Adrenal gland (tissue), 12 donors: ENCODE results near the gene DCLK3. TPM values are rescaled to one million over a fixed set of nuclear protein-coding genes. Genes with fewer than 3 reads are reported as not detected.

ENCODE experiments used
- DNase-seq, 7 donors: peaks; one replicate each; pipeline ENCODE4 v3.0.0-alpha.2; 2019 to 2020
- H3K27ac ChIP-seq, 5 donors: fragments of 200-600 bp; sonication (generic) in 4 of 5; 1 replicate in 3 of 5; 2 replicates in 2 of 5; pipeline versions ENCODE4 v1.5.1 to v1.8.0; 2016 to 2020; ENCODE audit warnings: mild to moderate bottlenecking in 1 of 5
- H3K27me3 ChIP-seq: fragments of 200-600 bp; 2 replicates; pipeline ENCODE4 v1.8.0; 2021
- H3K36me3 ChIP-seq, 2 donors: fragments of 200-600 bp; replicated peaks in 1 of 2; 1 replicate in 1 of 2; 2 replicates in 1 of 2; pipeline versions ENCODE4 v1.5.1 to v1.8.0; 2018 to 2022
- H3K4me1 ChIP-seq, 2 donors: fragments of 200-600 bp; replicated peaks in 1 of 2; 1 replicate in 1 of 2; 2 replicates in 1 of 2; pipeline versions ENCODE4 v1.5.1 to v1.8.0; 2018 to 2021
- H3K4me3 ChIP-seq, 4 donors: fragments of 200-600 bp; sonication (generic) in 3 of 4; one replicate each; pipeline ENCODE4 v1.5.1; 2016 to 2018
- H3K9me3 ChIP-seq, 3 donors: fragments of 200-600 bp; sonication (generic) in 1 of 3; replicated peaks in 1 of 3; 1 replicate in 2 of 3; 2 replicates in 1 of 3; pipeline versions ENCODE4 v1.5.1 to v1.8.0; 2016 to 2021
- POLR2A ChIP-seq, 2 donors: fragments of 450-650 bp; IDR thresholded peaks; one replicate each; pipeline ENCODE4 v1.6.1; 2017; ENCODE audit warnings: antibody characterized with exemption in 2 of 2, mild to moderate bottlenecking in 2 of 2, moderate library complexity in 1 of 2
- WGBS, 4 donors: extraction: QIAGEN DNeasy Blood & Tissue Kit in 2 of 4; methylation state at CpG; one replicate each; pipeline versions ENCODE4 v1.1.5 to v1.1.7; 2013 to 2017; 5-methylcytosine and 5-hydroxymethylcytosine counted together
- intact Hi-C, 2 donors: fragments of 100-400 bp; cut with DNase I; formaldehyde crosslinking; loops; one replicate each; pipeline versions ENCODE4 v1.14.1 to v1.15.0; 2022 to 2023
- polyA plus RNA-seq, 3 donors: library from polyadenylated mRNA; stranded (reverse); fragments of 200-250 nt in 2 of 3; fragments of 350-450 nt in 1 of 3; fragmentation: Illumina TruSeq in 1 of 3; extraction: RNeasy Lipid Tissue Mini Kit (QIAGEN cat#74804) in 1 of 3; gene quantifications; one replicate each; pipeline ENCODE4 v1.2.3, GENCODE V29; 2013 to 2014
- total RNA-seq, 9 donors: library from RNA; depleted of rRNA in 4 of 9; stranded (reverse); fragments of >200 nt in 4 of 9; fragments of 120-200 nt in 1 of 9; fragmentation: NEBNext Ultra II Directional in 1 of 9; extraction: Animal tissue kit (Norgen Biotek cat#: 25700) in 1 of 9; gene quantifications; one replicate each; pipeline versions ENCODE4 v1.1.0 to v1.2.4, GENCODE V29; 2013 to 2023
- TF ChIP-seq, protein P1 (sequence below), 6 experiments: fragments of 450-650 bp in 4 of 6; fragments of 200-600 bp in 2 of 6; sonication (generic) in 1 of 6; IDR thresholded peaks; 1 replicate in 5 of 6; 2 replicates in 1 of 6; pipeline versions ENCODE4 v1.5.1 to v1.8.0; 2016 to 2021; ENCODE audit warnings: antibody characterized with exemption in 6 of 6, mild to moderate bottlenecking in 2 of 6, moderate library complexity in 1 of 6
- donor health status: healthy with polysubstance abuse.
- donor health status: Bipolar disorder and iron deficiency.
- donor health status: DM: yes; HTN: yes; CAD: no.
- donor health status: DM: no; HTN: no; CAD: no.
- donor health status: DM: no; HTN: no; CAD: no.
- donor health status: DM: yes; HTN: yes; CAD: no.

The DCLK3 gene
- total and polyA plus RNA-seq, 12 donors: under 0.01 to 1.5 (median 0.15) TPM; not detected in 6

DNA sequence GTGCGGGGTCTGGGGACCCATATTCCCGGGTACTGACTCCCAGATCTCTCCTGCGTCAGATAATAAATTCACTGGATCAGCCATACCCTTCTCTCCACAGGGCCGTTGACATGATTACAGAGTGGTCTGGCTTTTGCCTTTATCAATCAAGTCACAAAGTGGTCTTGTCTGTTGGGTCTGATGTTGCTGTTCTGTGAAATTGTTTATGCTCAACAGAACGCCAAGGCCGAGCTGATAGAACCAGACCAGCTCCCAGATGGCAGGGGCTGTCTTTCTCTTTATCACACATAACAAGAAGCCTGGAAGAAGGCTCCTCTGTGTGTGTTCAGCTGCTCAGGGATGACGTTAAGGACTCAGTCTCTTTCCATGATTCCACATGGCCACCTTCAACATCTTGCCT lies 751 bp upstream of the DCLK3 start:
- H3K27ac ChIP-seq: no peak overlapping the region
- H3K4me1 ChIP-seq: no peaks in the 10 kb centered on the region
- TF ChIP-seq POLR2A (IDR thresholded peaks at IDR 0.05): no peak
- TF ChIP-seq, protein P1, sequence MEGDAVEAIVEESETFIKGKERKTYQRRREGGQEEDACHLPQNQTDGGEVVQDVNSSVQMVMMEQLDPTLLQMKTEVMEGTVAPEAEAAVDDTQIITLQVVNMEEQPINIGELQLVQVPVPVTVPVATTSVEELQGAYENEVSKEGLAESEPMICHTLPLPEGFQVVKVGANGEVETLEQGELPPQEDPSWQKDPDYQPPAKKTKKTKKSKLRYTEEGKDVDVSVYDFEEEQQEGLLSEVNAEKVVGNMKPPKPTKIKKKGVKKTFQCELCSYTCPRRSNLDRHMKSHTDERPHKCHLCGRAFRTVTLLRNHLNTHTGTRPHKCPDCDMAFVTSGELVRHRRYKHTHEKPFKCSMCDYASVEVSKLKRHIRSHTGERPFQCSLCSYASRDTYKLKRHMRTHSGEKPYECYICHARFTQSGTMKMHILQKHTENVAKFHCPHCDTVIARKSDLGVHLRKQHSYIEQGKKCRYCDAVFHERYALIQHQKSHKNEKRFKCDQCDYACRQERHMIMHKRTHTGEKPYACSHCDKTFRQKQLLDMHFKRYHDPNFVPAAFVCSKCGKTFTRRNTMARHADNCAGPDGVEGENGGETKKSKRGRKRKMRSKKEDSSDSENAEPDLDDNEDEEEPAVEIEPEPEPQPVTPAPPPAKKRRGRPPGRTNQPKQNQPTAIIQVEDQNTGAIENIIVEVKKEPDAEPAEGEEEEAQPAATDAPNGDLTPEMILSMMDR (IDR thresholded peaks at IDR 0.05): no peak
- 57 to 65% (median 62%) methylated on average over 7 of the region's 7 CpGs for WGBS, 4 donors
- H3K9me3 ChIP-seq: no peaks in the 10 kb centered on the region
- intact Hi-C loops: no loop called here
- peaks cover 18% of the 10 kb centered on the region for H3K27me3 ChIP-seq
- no peaks in the 10 kb centered on the region for H3K36me3 ChIP-seq
- DNase-seq: no peak
- no peak overlapping the region for H3K4me3 ChIP-seq

DNA sequence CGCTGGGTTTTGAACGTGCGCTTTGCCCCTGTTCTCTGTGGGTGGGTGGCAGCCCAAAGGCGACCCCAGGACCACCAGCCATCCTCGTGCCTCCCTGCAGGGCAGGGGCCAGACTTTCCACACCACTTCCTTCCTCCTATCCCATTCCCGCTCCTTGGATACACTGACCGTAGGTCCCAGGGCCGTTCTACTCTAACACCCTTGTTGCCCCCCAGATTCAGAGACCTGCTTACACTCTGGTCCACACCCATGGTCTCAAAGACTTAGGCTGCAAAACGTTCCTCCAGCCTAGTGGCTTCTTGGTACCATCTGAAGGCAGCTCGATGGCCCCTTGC lies 318 bp upstream of the DCLK3 start:
- Histone ChIP-seq H3K27me3 (peaks cover 18% of the 10 kb centered on the region), H3K36me3 (no peaks in the 10 kb centered on the region), H3K4me3 (no peak overlapping the region), H3K9me3 (no peaks in the 10 kb centered on the region), H3K4me1 (no peaks in the 10 kb centered on the region), H3K27ac (no peak overlapping the region)
- 36 to 41% (median 38%) methylated on average over 9 to 10 of the region's 10 CpGs for WGBS, 4 donors
- TF ChIP-seq, protein P1 (IDR thresholded peaks at IDR 0.05): no peak
- TF ChIP-seq POLR2A (IDR thresholded peaks at IDR 0.05): no peak
- intact Hi-C loops: no loop called here
- DNase-seq: no peak

DNA sequence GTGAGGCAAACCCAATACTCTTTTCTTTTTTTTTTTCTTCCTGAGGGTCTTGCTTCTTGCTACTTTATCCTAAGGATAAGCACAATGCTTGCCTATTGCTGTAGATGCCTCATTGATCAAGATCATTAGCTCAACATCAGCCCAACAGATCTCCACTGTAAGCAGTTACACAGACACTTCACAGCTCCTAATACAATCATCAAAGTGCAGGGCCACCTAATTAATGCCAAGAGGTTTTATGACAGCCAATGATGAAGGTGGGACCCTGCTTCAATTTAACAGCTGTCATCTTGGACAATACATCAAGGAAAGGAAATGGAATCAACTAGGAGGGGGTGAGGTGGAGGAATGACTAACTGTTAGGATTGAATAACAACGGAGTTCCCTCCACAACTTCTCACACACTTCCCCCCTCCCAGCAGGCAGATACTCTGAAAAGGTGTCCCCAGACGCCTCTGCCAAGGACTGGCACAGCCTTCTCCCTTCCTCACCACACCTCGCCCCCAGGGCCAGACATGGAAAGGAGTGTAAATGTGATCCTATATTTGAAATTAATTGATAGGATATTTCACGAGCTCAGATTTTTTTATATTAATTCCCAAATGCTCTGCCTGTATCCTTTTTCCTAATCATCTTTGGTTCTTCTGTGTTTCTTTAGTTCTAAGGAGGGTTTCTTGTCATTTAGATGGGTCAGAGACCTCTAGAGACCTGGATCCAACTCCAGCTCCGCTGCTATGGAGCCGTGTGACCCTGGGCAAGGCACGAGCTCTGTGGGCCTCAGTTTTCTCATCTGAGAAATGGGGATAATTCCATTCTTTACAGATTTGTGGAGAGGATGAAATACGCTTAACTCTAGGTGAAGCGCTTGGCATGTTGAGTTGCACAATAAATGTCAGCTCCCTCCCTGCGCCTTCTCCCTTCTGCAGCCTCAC lies 1.2 kb downstream of the DCLK3 start:
- Histone ChIP-seq H3K27ac (no peak overlapping the region), H3K4me3 (no peak overlapping the region)

DNA sequence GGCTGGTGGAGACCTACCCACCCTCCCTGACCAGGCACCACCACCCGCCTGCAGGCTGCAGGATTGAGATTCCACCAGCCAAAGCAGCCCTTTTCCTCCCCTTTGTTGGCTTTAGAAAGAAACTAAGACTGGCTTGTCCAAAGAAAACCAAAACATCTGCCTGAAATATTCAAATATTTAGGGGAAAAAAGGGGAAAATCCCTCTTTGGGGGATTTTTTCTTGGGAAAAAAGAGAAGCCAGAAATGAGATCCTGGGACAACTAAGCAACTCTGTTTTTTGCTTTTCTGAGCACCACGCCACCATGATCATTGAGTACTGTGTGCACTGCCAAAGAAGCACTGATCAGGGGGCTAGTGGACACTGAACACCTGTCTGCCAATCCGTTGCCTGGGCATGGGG lies 2.6 kb downstream of the DCLK3 start:
- Histone ChIP-seq H3K4me3 (no peak overlapping the region), H3K36me3 (no peaks in the 10 kb centered on the region), H3K4me1 (no peaks in the 10 kb centered on the region), H3K9me3 (no peaks in the 10 kb centered on the region), H3K27ac (no peak overlapping the region), H3K27me3 (peaks cover 18% of the 10 kb centered on the region)
- no peak for DNase-seq
- TF ChIP-seq, protein P1 (IDR thresholded peaks at IDR 0.05): no peak
- no peak for TF ChIP-seq POLR2A (IDR thresholded peaks at IDR 0.05)
- intact Hi-C loops: no loop called here
- 63 to 84% (median 76%) methylated on average over 3 of the region's 3 CpGs for WGBS, 4 donors

More for the DNA sequence above, 1.2 kb downstream of the DCLK3 start:
- 61 to 68% (median 63%) methylated on average over 10 of the region's 10 CpGs for WGBS, 4 donors
- no peaks in the 10 kb centered on the region for H3K36me3 ChIP-seq
- H3K27me3 ChIP-seq: peaks cover 18% of the 10 kb centered on the region
- intact Hi-C loops: no loop called here
- no peaks in the 10 kb centered on the region for H3K4me1 ChIP-seq
- DNase-seq: no peak
- TF ChIP-seq POLR2A (IDR thresholded peaks at IDR 0.05): no peak
- TF ChIP-seq, protein P1 (IDR thresholded peaks at IDR 0.05): no peak
- H3K9me3 ChIP-seq: no peaks in the 10 kb centered on the region
